SKM-1 treated with dmso at 0.1 percent for 144 hours (cell line): ENCODE measurements around the gene KRTAP5-9.
"Not testable (repeated sequence)": the region's sequence is repeated elsewhere in the genome, so short reads cannot be mapped to it uniquely, and the experiment has no call there.

Experiments used
- DNase-seq: peaks from one replicate; lab custom pipeline; 2025; ENCODE audit not compliant: unreplicated experiment; lab: John Stamatoyannopoulos, UW

KRTAP5-9 gene

GRCh38 chr11:71532036-71532610 lies 16.1 kb upstream of the KRTAP5-9 start:
- no peak for DNase-seq

- not testable (repeated sequence) for DNase-seq
Measured at GRCh38 chr11:71534711-71535608, 13.3 kb upstream of the KRTAP5-9 start.

GRCh38 chr11:71535825-71536224 lies 12.4 kb upstream of the KRTAP5-9 start:
- DNase-seq: no peak

- no peak for DNase-seq
Measured at GRCh38 chr11:71537537-71537936, 10.7 kb upstream of the KRTAP5-9 start.

GRCh38 chr11:71537977-71538665 lies 10.1 kb upstream of the KRTAP5-9 start, which contains the start of gene KRTAP5-8:
Gene KRTAP5-8, plus strand, starts transcription at chr11:71538025. Its CDS starts 31 bp downstream, at chr11:71538056.
- DNase-seq: not testable (repeated sequence)

- no peak for DNase-seq
Measured at GRCh38 chr11:71538666-71538990, 9.6 kb upstream of the KRTAP5-9 start.

GRCh38 chr11:71539017-71539416 lies 9.2 kb upstream of the KRTAP5-9 start:
- no peak for DNase-seq

GRCh38 chr11:71539971-71540370 lies 8.2 kb upstream of the KRTAP5-9 start:
- not testable (repeated sequence) for DNase-seq

- DNase-seq: not testable (repeated sequence)
Measured at GRCh38 chr11:71540521-71541304, 7.5 kb upstream of the KRTAP5-9 start.

- DNase-seq: no peak
Measured at GRCh38 chr11:71542382-71542781, 5.8 kb upstream of the KRTAP5-9 start.

- no peak for DNase-seq
Measured at GRCh38 chr11:71542879-71543777, 5.1 kb upstream of the KRTAP5-9 start.

GRCh38 chr11:71543866-71544265 lies 4.4 kb upstream of the KRTAP5-9 start:
- no peak for DNase-seq

GRCh38 chr11:71544525-71545214 lies 3.5 kb upstream of the KRTAP5-9 start:
- no peak for DNase-seq

- no peak for DNase-seq
Measured at GRCh38 chr11:71545405-71545966, 2.7 kb upstream of the KRTAP5-9 start.

GRCh38 chr11:71548716-71549151 lies 514 bp downstream of the KRTAP5-9 start:
- no peak for DNase-seq

GRCh38 chr11:71551711-71552110 lies 3.5 kb downstream of the KRTAP5-9 start:
- peak; percentile 4 for DNase-seq

- no peak for DNase-seq
Measured at GRCh38 chr11:71554996-71555395, 6.8 kb downstream of the KRTAP5-9 start.

GRCh38 chr11:71555508-71555907 lies 7.3 kb downstream of the KRTAP5-9 start:
- no peak for DNase-seq

GRCh38 chr11:71556018-71556417 lies 7.8 kb downstream of the KRTAP5-9 start:
- no peak for DNase-seq
